Measurements from ENCODE around the gene SERPINE1.
A peak's percentile ranks its signal among the peaks of the same experiment; 100 is the strongest.

SERPINE1 gene

DNA sequence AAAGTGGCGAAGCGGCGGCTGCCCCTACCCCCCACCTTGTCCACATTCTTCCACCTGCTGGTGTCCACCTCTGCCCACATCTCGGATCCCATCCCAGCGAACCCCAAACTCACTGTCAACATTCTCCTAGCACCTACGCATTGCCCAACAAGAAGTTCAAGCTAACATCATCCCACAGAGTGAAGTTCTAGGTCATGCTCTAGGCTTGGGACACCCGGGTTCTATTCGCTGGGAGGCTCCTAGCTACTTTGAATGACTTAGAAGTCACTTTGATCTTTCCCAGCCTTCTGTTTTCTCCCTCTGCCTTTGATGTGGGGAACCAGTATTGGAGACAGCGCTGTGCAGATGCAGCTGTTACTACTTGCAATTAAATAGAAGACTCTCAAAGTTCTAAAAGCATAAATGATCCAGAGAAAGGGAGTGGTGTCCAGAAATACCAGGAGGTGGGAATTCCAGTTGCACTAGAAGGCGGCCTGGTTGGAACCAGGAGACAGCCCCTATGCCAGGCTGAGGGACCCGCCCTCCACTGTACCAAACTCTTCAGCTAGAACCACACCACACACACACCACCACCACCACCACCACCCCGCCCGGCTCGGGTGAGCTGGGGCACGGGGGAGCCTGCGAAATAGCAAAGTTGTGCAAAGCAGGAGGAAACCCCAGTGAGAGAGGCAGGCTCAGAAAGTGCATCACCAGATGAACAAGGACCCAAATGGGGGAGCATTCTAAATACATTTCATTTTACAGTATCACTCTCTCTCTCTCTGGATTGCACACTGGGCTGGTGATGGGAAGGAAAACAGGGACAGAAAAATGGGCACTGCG, 43.9 kb downstream of the SERPINE1 start:
- DNase-seq, result peak in 2 of 4 experiments; percentile 30 to 34

DNA sequence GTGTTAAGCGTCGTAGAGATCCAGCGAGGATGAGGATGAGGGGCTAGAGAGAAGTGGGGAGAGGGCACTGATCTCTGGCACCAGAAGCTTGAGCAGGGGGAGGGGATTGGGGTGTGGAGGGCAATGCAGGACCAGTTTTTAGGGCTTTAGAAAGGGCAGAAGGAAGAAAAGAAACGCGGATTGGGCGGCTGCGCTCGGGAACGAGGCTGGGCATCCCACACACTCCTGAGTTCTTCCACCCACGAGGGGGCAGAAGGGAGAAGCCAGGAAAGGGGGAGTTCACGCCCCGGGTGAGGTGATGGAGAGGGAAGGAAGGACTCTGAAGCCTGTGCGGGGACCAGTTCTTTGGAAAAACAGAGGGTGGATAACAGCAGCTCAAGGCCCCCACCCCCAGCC, 44.5 kb downstream of the SERPINE1 start:
- DNase-seq, result peak in 1 of 4 experiments; percentile 29

DNA sequence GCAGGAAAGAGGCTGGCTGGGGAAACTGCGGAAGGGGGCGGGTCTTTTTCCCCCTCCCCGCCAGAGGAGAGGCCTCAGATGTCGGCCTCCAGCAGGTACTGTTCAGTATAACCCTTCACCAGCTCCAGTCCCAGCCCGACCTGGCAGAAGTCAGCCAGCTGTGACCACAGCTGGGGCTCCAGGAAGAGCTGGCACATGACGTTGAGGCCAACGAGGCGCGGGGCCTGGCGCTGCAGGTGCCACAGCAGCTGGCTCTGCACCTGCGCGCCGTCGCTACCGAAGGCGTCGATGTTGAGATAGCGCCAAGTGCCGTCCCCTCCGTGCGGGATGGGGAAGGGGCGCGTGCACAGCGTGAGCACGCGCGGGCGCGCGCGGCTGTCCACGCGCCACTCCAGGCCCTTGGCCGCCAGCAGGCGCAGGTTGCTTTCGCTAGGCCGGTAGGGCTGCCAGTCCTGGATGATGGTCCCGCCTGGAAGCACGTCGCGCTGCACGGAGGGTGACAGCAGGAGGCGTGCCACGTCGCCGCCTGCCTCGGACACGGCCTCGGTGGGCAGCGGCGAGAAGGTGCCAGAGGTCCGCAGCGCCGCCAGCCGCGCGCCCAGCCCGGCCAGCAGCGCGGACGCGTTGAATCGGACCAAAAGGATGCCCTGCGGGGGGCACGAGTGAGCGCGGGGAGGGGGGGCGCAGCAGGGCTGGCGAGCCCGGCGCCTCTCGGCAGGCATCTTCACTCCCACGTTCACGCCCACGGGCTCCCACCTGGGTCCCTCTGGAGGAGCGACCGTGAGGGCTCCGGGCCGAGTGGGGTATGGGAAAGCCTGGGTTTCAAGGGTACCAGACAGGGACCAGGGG, 45.3 kb downstream of the SERPINE1 start:
- DNase-seq, result peak in 1 of 4 experiments; percentile 14

DNA sequence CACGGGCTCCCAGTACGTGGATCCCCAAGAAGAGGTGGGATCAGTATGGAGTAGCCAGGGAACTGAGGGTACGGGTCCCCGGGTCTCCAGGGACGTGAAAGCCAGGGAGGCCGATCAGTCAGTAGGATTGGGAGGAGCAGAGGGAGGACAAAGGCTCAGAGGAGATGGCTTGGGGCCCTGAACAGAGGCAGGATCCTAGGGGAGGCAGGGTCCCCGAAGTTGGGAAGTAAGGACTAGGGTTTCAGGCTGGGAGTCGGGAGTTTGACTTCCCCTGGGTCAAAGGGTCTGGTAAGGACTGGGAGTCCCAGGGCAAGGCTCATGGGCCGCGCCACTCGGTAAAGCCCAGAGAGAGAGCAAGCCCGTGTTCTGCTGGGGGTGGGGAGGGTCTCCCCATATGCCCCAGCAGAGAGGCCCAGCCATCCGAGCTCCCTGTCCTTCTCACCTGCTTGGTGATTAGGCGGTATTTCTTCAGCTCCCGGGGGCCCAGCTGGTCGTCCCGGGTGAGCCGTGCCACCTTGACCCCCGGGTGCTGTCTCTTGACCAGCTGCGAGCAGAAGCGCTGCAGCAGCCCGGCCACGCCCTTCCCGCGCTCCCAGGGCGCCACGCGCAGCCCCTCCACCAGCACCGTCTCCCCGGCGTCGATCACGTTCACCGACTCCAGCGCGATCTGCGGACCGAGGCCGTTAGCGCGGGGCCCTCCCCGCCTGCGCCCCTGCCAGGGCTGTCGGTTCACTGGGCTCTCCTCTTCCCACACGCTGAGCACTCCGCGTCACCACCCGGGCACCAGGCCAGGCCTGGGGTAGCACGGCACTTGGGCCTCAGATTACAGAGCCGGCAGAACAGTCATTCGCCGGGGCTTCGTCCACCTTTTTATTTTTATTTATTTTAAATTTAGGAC, 46.2 kb downstream of the SERPINE1 start:
- DNase-seq, result peak; percentile 67 to 82 (median 77)

DNA sequence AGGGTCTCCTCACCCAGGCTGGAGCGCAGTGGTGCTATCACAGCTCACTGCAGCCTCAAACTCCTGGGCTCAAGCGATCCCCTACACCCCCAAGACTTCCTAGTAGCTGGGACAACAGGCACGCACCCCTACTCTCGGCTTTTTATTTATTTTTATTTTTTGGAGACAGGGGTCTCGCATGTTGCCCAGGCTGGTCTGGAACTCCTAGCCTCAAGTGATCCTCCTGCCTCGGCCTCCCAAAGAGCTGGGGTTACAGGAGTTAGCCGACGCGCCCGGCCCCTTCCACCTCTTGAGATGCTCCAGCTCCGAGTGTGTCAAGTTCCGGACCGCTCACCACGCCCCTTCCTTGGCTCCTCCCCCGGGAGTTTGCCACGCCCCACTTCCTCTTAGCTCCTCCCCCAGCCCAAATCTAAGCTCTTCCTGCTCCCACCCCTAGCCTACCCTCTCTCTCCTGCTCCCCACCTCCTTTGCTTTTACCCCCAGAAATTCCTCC, 46.9 kb downstream of the SERPINE1 start:
- peak; percentile 52 to 68 (median 57) for DNase-seq

DNA sequence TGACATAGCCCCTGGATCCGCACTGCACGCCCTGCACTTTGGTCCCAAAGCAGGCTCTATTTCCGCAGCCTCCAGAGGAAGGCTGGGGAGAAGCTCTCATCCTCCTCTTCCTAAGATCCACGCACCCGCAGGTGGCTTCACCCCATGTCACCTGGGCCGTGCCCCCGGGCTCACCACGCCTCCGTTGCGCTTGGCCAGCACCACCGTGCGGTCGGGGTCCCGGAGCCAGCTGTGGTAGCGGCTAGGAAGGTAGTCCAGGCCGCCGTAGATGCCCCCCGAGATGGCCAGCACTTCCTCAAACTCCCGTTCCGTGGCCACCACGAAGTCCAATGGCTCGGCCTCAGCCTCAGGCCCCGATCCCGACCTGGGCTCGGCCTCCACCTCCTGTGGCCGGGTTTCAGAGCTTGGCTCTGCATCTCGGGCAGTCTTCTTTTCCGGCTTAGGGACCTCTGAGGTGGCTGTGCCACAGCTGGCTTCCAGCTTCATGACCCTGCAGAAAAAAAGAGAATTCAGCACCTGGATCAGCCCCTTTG, 47.5 kb downstream of the SERPINE1 start:
- DNase-seq, result no peak

DNA sequence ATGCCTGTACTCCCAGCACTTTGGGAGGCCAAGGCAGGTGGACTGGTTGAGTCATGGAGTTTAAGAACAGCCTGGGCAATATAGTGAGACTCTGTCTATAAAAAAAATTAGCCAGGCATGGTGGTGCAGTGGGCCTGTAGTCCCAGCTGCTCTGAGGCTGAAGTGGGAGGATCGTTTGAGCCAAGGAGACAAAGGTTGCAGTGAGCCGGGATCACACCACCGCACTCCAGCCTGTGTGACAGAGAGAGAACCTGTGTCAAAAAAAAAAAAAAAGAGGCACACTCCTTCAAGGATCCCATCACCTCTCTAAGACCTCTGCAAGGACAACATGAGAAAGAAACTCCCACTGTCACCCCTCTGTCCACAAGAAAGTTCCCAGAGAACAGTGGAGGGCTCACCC, 48.8 kb downstream of the SERPINE1 start:
- DNase-seq, result no peak

DNA sequence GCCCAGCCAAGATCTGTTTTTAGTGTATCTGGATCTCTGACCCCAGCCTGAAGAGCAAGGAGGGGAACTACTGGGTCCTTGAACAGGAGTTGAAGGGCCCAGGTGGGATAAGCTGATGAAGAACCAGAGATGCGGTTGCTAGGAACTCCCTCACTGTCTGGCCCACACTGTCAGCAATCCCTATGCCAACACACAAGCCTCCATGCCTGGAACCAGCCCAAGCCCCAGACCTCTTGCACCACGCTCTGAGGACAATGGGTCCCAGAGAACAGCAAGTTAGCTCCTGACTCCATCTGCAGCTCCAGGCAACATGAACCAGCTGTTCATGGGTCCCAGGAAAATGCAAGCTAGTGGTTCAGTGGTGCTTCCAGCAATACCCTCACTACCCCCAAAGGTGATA, 50.7 kb downstream of the SERPINE1 start:
- no peak for DNase-seq

DNA sequence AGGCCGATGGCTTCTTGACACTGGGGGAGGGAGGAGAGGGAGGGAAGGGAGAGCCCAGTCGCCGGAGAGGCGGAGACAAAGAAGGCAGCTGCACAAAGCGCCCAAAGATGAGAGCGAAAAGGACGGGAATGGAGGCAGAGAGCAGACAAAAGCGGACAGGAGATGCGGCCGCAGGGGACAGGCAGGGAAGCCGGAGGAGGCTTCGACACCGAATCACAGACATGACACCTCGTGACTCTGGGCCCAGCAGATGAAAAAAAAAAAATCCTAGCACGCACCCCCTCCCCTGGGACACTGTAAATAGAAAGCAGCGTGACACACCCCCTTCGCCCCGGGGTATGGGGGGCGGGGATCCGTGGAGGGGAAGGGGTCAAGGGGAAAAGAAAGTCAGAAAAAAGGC, 52.2 kb downstream of the SERPINE1 start:
- peak in 1 of 4 experiments; percentile 7 for DNase-seq

DNA sequence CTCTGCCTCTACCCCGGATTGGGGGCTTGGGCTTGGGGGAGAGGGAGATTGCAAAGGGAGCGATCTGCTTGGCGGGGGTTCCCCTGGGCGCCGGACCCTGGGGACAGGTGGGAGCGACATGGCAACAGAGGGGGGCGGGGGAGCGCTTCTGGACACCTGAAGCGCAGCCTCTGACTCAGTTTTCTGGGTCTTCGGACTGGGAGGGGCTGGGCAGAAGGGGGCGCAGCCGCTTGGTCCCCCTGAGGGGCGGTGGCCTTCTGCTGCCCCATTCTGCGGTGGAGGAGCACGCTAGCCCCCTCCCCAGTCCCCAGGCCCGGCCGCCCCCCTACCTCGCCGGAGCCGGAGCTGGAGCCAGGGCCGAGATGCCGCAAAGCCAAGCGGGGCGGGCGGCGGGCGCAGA, 52.8 kb downstream of the SERPINE1 start:
- no peak for DNase-seq

DNA sequence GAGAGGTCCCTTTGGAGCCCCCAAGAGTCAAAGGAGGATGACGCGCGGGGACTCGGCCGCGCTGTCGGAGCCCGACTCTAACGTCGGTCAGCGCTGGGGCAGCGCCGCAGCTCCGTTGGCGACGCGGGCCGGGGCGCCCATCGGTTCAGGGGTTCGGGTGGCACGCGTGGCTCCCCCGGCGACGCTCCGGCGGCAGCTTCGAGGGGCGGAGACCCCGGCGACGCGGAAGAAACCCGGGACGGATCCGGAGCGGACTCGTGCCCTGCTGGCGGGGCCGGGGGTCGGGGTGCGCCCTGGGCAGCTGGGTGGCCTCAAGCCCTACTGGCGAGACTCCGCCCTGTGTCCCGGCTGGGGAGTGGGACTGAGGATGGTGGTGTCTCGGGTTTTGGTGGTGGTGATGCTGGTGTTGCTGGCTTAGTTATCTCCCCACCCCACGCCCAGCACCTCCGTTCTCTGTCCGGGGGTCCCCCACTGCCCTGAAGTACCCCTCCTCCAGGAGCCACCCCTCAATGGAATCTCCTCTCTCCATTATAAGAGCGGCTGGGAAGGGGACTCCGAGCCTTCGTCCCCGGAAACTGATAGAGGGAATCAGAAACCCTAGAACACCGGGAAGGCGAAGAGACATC, 53.3 kb downstream of the SERPINE1 start, which contains the start of gene NAT16:
TSS of gene NAT16 (minus strand) at position 164 of the 626 bp plus-strand sequence. CDS start 5,486 bp downstream, outside the sequence.
- DNase-seq, result no peak

DNA sequence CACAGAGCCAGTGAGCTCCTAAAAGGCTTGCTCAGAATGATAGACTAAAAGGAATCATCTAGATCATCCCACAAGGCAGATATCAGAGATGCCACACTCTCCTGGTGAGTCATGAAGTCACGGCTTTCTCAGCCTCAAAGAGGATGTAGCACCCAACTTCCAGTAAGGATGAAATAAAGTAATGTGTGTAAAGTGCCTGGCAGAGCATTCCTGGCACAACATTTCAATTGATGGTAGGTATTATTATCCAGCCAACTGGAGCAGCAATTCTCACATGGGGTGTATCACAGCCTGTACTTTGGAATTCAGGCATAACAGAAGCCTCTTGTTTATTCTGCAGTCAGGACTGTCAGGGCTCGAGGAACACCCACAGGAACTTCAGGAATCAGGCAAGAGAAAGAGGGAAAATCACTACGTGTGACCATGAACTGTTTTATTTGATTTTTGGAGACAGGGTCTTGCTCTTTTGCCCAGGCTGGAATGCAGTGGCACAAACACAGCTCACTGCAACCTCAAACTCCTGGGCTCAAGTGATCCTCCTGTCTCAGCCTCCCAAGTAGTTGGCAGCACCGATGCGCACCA, 58.4 kb downstream of the SERPINE1 start:
- DNase-seq, result peak in 3 of 4 experiments; percentile 55 to 66 (median 56)

DNA sequence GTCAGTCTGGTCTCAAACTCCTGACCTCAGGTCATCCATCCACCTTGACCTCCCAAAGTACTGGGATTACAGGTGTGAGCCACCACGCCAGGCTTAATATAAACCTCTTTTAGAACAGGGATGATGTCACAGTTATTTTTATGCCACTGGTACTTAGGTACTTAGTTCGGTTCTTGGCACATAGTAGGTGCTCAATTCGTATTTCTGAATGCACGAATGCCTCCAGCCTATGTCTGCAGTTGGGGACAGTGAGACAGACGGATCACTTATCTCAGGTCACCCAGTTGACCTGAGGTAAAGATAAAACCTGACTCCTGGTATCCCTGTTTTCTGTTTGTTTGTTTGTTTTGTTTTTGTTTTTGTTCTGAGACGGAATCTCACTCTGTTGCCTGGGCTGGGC, 59.3 kb downstream of the SERPINE1 start:
- DNase-seq, result no peak

DNA sequence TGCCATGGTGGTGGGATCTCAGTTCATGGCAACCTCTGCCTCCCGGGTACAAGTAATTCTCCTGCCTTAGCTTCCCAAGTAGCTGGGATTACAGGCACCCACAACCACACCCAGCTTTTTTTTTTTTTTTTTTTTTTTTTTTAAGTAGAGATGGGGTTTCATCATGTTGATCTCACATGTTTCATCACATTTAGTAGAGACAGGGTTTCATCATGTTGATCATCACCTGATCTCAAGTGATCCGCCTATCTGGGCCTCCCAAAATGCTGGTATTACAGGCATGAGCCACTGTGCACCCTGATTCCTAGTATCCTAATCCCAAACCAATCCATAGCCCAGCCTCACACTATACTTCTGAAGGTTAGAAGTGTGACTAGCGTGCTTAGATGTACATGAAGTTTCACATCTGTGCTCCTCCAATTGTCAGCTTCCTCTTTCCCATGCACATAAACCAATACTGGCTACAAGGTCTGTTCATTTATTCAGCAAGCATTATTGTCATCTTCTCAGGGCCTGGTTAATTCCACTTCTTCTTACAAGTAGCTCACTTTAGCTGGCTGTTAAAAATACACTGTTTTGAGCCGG, 60.0 kb downstream of the SERPINE1 start:
- DNase-seq, result peak; percentile 47 to 71 (median 58)
